Measurements from ENCODE around the gene CD2BP2. TPM values are rescaled to one million over a fixed set of nuclear protein-coding genes. Genes with fewer than 3 reads are reported as not detected.

The CD2BP2 gene
- total RNA-seq, 1 experiment from 2014 or later, result 51.8 TPM

GRCh38 chr16:30350134-30350871 lies 4.8 kb downstream of the CD2BP2 start:
- no peaks in the 10 kb centered on the region for H3K4me1 Mint-ChIP-seq (ENCODE audit: low read depth, unreplicated experiment)
- no peak overlapping the region for H3K27ac Mint-ChIP-seq (ENCODE audit: unreplicated experiment)
- BruUV-seq (replicated peaks), result no TSS peak
- no peaks in the 10 kb centered on the region for H3K9me3 Mint-ChIP-seq (ENCODE audit: unreplicated experiment)
- Histone ChIP-seq H3K27me3 (replicated peaks; ENCODE audit: control insufficient read depth, insufficient read depth, low read length) (no peaks in the 10 kb centered on the region), H3K9me3 (no peaks in the 10 kb centered on the region), H3K4me1 (no peaks in the 10 kb centered on the region), H3K36me3 (ENCODE audit: control insufficient read depth, insufficient read depth, low read length) (peaks cover 3% of the 10 kb centered on the region; the same call in 1 of the 2 replicates), H3K4me3 (ENCODE audit: low read depth, low read length) (no peak overlapping the region)
- intact Hi-C loops (cut with micrococcal nuclease; ENCODE audit: unreplicated experiment), result no loop called here
- TF ChIP-seq CTCF (IDR thresholded peaks at IDR 0.05; ENCODE audit: insufficient read depth in 1 of 2, low read depth in 1 of 2, low read length in 1 of 2, severe bottlenecking in 1 of 2, unreplicated experiment in 1 of 2), result no peak
- peaks cover 55% of the 10 kb centered on the region for H3K36me3 Mint-ChIP-seq (ENCODE audit: insufficient read depth, unreplicated experiment)
- H3K27me3 Mint-ChIP-seq (ENCODE audit: insufficient read depth, unreplicated experiment), result no peaks in the 10 kb centered on the region
- no peak overlapping the region for H3K4me3 Mint-ChIP-seq (ENCODE audit: unreplicated experiment)
- ChIA-PET CTCF (interaction anchor here (1.0 kb wide), 1 partner anchor 15 kb away, joined by 3 read pairs; no protein-coding TSS in a partner anchor), POLR2A (interaction anchor here (1.6 kb wide), 1 partner anchor 21 kb away, joined by 13 read pairs; no protein-coding TSS in a partner anchor)
- DNase-seq, result no peak

- Mint-ChIP-seq H3K9me3 (ENCODE audit: unreplicated experiment) (no peaks in the 10 kb centered on the region), H3K27ac (ENCODE audit: unreplicated experiment) (no peak overlapping the region), H3K4me3 (ENCODE audit: unreplicated experiment) (no peak overlapping the region), H3K4me1 (ENCODE audit: low read depth, unreplicated experiment) (no peaks in the 10 kb centered on the region), H3K36me3 (ENCODE audit: insufficient read depth, unreplicated experiment) (peaks cover 49% of the 10 kb centered on the region), H3K27me3 (ENCODE audit: insufficient read depth, unreplicated experiment) (no peaks in the 10 kb centered on the region)
- no peaks in the 10 kb centered on the region for H3K4me1 ChIP-seq
- H3K9me3 ChIP-seq, result no peaks in the 10 kb centered on the region
- ChIA-PET POLR2A (interaction anchor here (1.6 kb wide), 1 partner anchor 21 kb away, joined by 13 read pairs; no protein-coding TSS in a partner anchor), CTCF (interaction anchor here (1.0 kb wide), 1 partner anchor 14 kb away, joined by 3 read pairs; no protein-coding TSS in a partner anchor)
- no peaks in the 10 kb centered on the region for H3K27me3 ChIP-seq (replicated peaks; ENCODE audit: control insufficient read depth, insufficient read depth, low read length)
- TF ChIP-seq CTCF (IDR thresholded peaks at IDR 0.05; ENCODE audit: insufficient read depth in 1 of 2, low read depth in 1 of 2, low read length in 1 of 2, severe bottlenecking in 1 of 2, unreplicated experiment in 1 of 2), result no peak
- H3K36me3 ChIP-seq (ENCODE audit: control insufficient read depth, insufficient read depth, low read length), result peaks cover 3% of the 10 kb centered on the region; the same call in 1 of the 2 replicates
- H3K4me3 ChIP-seq (ENCODE audit: low read depth, low read length), result no peak overlapping the region
- intact Hi-C loops (cut with micrococcal nuclease; ENCODE audit: unreplicated experiment), result no loop called here
- no TSS peak for BruUV-seq (replicated peaks)
- no peak for DNase-seq
Measured at GRCh38 chr16:30349675-30350074, 5.4 kb downstream of the CD2BP2 start.

- H3K4me1 Mint-ChIP-seq (ENCODE audit: low read depth, unreplicated experiment), result no peaks in the 10 kb centered on the region
- no peak for DNase-seq
- no peak overlapping the region for H3K4me3 Mint-ChIP-seq (ENCODE audit: unreplicated experiment)
- peaks cover 42% of the 10 kb centered on the region for H3K36me3 Mint-ChIP-seq (ENCODE audit: insufficient read depth, unreplicated experiment)
- no peaks in the 10 kb centered on the region for H3K27me3 Mint-ChIP-seq (ENCODE audit: insufficient read depth, unreplicated experiment)
- BruUV-seq (replicated peaks), result no TSS peak
- Histone ChIP-seq H3K9me3 (no peaks in the 10 kb centered on the region), H3K36me3 (ENCODE audit: control insufficient read depth, insufficient read depth, low read length) (peaks cover 3% of the 10 kb centered on the region; the same call in 1 of the 2 replicates), H3K4me1 (no peaks in the 10 kb centered on the region), H3K27me3 (replicated peaks; ENCODE audit: control insufficient read depth, insufficient read depth, low read length) (no peaks in the 10 kb centered on the region), H3K4me3 (ENCODE audit: low read depth, low read length) (no peak overlapping the region)
- ChIA-PET POLR2A (interaction anchor here (0.7 kb wide), 1 partner anchor 364 kb away, joined by 4 read pairs; no protein-coding TSS in a partner anchor), CTCF (no interaction called here)
- intact Hi-C loops (cut with micrococcal nuclease; ENCODE audit: unreplicated experiment), result no loop called here
- H3K27ac Mint-ChIP-seq (ENCODE audit: unreplicated experiment), result no peak overlapping the region
- TF ChIP-seq CTCF (IDR thresholded peaks at IDR 0.05; ENCODE audit: insufficient read depth in 1 of 2, low read depth in 1 of 2, low read length in 1 of 2, severe bottlenecking in 1 of 2, unreplicated experiment in 1 of 2), result no peak
- no peaks in the 10 kb centered on the region for H3K9me3 Mint-ChIP-seq (ENCODE audit: unreplicated experiment)
Measured at GRCh38 chr16:30348929-30349328, 6.2 kb downstream of the CD2BP2 start.

All from Caco-2 (cell line).